HG02884 (cell line): Measurements from ENCODE around the gene RAB3A.
A peak's percentile ranks its signal among the peaks of the same experiment; 100 is the strongest.

Source experiments
- ATAC-seq: cut with Tn5 transposase; IDR thresholded peaks from one replicate; pipeline ENCODE4 v1.9.1; 2021; ENCODE audit warnings: mild to moderate bottlenecking, moderate library complexity; ENCODE audit not compliant: unreplicated experiment

The RAB3A gene

DNA sequence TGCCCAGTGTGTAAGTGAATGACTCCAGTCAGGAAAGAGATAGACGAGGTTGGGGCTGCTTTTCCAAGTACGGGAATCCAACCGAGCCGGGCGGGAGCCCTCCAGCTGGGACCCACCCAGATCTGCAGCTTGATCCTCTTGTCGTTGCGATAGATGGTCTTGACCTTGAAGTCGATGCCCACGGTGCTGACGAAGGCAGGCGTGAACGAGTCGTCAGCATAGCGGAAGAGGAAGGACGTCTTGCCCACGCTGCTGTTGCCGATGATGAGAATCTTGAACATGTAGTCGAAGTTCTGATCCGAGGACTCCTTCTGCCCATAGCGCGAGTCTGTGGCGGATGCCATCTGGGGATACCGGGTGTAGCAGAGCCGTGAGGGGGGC is 1.5 kb downstream of the RAB3A start:
- no peak for ATAC-seq

DNA sequence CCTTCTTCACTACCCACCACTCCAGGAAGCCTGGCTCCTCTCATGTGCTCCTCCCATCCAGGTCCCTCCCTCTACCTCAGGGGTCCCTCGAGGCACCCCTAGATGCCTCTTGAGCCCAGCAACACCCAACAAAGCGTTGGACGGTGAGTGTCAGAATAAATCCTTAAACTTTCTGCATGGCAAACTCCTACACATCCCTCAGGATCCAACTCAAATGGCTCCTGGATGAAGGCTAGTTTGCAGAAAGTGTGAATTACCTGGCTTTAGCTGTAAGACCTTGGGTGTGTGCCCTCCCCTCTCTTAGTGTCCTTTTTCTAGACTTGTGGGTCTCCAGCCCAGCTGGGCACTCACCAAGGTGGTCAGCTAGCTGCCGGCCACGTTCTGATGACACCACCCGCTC is 5.5 kb downstream of the RAB3A start:
- no peak for ATAC-seq

DNA sequence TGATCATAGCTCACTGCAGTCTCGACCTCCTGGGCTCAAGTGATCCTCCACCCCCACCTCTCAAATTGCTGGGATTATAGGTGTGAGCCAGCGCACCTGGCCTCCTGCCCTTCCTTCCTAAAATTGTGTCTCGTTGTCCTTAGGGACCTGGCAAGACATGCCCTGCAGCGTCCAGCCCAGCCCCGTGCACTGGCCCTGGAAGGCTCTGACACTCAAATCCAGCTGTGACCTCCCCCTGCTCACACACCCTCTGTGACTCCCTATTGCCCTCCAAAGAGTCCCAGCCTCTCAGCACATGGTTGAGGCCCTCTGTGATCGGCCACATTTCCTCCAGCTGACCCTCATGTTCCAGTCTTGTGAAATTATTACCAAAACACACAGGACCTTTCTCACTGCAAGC is 5.9 kb downstream of the RAB3A start:
- ATAC-seq: no peak

DNA sequence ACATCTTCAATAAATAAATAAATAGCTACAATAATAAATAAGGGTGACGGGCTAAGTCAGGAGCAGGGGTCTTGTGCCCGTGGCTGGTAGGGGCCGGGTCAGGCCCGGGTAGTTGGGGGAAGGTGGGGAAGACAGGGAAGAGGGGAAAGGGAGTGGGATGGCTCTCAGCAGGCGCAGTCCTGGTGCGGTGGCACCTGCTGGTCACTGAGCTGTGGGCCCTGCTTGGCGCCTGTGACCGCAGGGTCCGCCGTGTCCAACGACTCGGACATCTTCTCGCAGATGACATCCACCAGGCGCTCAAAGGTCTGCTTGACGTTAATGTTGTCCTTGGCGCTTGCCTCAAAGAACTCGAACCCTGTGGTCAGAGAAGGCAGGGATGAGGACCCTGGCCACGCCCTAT is 6.5 kb downstream of the RAB3A start:
- ATAC-seq: no peak

DNA sequence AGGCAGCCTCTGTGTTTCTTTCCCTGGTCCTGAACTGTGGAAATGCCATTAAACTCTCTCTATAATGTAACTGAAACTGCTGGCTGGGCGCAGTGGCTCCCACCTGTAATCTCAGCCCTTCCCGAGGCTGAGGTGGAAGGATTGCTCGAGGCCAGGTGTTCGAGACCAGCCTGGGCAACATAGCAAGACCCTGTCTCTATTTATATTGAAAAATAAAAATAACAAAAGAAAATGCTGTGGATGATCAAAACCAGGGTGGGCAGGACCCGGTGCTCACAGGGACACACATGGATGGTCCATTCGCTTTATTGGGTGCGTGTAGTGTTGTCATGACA is 7.4 kb downstream of the RAB3A start:
- ATAC-seq: no peak

DNA sequence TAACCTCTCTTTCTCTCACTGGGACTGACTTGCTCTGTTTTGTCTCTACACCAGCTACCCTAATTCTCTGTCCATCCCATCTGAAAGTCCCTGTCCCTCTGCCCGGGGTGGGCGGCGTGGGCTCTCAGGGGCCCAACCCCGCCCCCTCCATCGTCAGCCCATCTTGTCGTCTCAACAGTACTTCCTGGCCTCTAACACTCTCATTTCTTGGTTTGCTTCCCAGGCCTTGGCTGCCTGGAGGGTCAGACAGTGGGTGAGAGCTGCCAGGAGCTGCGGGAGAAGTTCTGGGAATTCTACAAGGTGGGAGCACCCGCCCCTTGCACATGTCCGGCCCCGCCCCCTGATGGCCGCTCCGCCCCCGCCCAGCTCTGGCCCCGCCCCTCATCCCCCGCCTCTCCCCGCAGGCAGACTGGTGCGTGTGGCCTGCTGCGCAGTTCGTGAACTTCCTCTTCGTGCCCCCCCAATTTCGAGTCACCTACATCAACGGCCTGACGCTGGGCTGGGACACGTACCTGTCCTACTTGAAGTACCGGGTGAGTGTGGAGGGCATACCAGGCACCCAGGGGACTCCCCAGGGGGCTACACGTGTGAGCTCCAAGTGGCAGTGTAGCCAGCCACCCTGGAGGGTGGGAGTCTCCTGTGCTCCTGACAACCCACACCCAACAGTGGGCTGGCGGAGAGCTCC is 9.1 kb downstream of the RAB3A start:
- ATAC-seq: no peak

DNA sequence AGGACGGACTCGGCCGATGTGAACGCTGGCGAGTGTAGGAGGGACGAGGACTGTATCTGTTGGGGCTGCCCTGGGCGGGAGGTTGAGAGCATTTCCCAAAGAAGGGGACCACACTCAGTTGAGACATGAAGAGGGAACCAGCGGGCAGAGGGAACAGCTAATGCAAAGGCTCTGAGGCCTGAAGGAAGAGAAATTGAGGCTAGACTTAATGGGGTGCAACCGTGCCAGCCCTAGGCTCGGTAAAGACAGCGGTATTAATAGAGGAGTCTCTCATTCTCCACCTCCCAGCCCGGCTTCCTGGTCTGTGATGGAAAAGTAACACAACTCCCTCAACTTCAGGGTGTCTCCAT is 9.7 kb downstream of the RAB3A start:
- no peak for ATAC-seq

DNA sequence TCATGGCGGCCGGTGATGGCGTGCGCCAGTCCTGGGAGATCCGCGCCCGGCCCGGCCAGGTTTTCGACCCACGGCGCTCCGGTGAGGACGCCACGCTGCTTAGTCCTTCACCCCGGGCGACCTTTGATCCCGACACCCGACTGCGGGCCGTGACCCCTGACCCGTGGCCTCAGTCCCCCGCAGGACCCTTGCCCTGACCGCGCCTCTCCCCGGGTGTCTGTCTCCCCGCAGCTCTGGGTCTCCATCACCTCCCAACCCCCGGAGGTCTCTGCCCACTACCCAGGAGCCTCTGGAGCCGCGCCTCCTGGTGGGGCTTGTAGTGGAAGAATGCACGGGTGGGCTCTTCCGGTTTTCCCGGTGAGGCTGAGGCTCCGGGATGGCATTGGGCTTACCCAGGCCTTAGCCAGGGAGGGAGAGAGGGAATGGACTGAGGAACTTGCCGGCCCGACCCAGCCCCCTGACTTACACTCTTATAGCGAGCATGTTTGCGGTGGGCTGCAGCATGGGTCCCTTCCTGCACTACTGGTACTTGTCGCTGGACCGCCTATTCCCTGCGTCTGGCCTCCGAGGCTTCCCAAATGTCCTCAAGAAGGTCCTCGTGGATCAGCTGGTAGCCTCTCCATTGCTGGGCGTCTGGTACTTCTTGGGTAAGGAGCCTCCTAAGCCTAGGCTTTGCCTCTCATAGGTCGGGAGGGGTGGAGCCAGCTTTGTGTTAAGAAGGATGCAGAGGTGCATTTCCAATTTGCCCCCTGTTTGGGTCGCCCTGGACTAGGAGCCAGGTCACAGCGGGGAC is 10.3 kb downstream of the RAB3A start:
- ATAC-seq: peak; percentile 4

DNA sequence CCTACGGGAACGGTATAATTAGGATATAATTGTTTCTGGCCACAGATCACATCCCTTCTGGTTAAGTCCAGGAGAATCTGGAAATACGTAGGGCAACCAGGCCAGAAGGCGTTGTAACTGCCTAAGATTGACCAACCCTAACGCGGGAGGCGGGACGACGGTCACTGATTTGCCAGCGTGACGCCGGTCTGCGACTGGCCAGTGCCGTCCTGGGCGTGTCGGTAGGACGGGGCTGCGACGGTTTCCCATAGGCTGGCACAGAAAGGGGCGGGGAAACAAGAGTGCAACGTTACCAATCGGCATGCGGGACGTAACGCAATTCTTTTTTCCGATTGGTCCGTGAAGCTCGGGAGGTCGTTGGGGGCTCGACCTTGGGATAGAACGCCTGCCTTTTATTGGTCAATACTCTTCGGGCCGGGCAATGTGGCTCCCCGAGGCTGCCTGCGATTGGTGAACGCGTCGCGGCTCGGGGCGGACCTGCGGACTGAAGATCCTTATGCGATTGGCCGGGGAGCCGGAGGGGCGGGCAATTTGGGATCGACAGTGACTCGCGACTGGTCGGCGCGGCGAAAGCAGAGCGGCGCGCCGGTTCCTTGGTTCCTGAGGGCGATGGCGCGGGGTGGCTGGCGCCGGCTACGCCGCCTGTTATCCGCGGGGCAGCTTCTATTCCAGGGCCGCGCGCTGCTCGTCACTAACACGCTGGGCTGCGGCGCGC is 11.0 kb downstream of the RAB3A start, which contains the start of gene MPV17L2:
Gene MPV17L2, plus strand, starts transcription at position 546 of the 715 bp plus-strand sequence. Its CDS starts 64 bp downstream, at position 610.
- peak; percentile 81 for ATAC-seq

DNA sequence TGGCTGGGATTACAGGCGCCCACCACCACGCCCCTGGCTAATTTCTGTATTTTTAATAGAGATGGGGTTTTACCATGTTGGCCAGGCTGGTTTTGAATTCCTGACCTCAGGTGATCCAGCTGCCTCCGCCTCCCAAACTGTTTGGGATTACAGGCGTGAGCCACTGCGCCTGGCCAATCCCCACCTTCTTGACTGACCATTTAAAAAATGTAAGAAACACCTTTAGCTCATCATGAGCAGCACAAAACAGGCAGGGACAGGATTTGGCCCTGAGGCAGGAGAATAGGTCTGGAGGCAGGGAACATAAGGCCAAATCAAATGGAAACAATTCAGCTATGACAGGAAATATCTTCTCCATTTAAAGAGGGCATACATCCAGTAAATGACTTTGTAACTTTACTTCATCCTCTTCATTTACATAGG is 12.2 kb downstream of the RAB3A start:
- no peak for ATAC-seq

DNA sequence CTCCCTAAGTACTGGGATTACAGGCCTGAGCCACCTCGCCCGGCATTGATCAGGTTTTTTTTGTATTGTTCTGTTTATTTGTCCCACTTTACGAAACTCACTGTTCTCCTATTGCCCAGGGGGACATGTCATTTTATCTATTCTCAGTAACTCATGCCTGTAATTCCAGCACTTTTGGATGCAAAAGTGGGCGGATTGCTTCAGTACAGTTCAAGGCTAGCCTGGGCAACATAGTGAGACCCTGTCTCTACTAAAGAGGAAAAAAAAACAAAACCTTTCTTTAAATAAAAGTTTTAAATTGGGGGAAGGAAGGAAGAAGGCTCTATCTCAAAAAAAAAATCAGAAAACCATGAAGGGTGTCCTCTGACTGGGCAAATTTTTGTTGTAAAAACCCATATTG is 13.6 kb downstream of the RAB3A start:
- ATAC-seq: no peak

DNA sequence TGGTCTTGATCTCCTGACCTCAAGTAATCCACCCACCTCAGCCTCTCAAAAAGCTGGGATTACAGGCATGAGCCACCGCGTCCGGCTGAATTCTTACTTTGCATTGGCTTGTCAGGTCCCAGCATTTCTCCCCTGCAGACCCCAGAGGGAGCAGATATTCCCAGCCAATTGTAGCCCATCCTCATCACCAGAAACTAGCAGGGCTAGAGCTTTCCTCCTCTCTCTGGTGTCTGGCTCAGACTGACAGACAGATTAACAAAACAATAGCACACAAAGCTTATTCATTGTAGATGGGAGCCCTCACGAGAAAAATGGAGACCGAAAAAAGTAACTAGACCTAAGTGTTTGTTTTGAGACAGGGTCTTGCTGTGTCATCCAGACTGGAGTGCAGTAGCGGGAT is 18.3 kb downstream of the RAB3A start:
- ATAC-seq: no peak

DNA sequence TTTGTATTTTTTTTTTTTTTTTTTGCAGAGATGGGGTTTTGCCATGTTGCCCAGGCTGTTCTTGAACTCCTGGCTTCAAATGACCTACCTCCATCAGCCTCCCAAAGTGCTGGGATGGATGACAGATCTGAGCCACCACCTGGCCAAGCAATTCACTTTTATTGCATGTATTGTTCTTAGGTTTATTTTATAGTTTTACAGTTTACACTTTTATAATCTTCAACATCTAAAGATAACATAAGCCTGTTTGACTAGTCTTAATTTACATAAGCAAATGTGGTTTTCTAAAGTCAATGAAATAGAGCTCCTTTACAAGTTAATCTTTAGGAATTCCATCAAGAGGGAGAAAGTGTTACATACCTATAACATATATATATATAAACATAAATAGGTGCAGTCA is 20.3 kb downstream of the RAB3A start:
- ATAC-seq: no peak

DNA sequence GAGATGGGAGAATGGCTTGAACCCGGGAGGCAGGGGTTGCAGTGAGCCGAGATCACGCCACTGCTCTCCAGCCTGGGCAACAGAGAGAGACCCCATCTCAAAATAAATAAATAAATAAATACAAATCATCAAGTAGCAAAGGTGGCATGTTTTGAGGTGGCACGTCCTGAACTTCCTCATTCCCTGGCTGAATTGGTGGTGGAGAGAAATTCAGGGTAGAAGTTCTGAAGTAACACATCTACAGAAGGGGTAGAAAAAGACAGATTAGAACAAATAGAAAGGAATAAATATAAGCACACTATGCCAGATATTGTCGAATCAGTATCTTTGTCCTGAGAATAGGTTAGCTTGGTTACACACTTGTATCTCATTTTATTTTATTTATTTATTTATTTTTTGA is 23.9 kb downstream of the RAB3A start:
- ATAC-seq: no peak

DNA sequence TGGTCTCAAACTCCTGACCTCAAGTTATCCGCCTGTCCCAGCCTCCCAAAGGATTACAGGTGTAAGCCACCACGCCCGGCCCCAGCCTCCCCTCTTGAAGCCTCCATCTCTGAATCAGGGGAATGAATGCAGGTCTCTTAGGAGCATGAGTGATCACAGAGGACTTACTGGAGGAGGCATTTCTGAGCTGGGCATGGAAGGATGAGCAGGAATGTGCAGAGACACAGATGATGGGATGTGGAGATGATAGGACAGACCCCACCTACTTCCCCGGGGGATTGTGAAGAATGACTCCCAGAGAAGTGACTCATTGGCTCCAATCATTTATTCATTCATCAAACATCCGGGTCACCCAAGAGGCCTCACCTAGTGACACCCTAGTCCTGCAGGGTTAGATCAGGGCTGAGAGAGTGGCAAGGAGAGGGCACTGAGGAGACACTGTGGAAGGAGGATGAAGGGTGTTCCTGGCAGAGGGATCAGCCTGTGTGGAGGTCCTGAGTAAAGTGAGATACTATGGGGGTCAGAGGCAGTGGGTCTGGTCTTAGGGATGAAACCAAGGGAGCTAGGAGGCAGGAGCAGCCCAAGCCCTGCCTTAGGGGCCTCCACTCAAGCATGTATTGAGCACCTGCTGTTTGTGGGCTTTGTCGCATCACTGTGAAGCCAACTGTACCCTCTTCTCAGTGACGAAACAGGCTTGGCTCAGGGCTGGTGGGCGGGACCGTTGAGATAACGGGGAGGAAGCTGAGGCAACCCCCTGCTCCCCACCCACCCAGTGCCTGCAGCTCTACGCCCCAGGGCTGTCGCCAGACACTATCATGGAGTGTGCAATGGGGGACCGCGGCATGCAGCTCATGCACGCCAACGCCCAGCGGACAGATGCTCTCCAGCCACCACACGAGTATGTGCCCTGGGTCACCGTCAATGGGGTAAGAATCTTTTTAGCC is 27.2 kb downstream of the RAB3A start:
- ATAC-seq: no peak

DNA sequence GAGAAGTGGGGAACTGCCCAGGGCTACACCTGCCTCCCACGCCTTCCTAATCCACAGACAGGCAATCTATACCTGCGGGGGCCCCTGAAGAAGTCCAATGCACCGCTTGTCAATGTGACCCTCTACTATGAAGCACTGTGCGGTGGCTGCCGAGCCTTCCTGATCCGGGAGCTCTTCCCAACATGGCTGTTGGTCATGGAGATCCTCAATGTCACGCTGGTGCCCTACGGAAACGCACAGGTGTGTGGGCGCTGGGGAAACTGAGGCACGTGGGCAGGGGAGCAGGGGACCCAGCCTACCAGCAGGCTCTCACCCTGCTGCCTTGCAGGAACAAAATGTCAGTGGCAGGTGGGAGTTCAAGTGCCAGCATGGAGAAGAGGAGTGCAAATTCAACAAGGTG is 28.9 kb downstream of the RAB3A start:
- no peak for ATAC-seq

DNA sequence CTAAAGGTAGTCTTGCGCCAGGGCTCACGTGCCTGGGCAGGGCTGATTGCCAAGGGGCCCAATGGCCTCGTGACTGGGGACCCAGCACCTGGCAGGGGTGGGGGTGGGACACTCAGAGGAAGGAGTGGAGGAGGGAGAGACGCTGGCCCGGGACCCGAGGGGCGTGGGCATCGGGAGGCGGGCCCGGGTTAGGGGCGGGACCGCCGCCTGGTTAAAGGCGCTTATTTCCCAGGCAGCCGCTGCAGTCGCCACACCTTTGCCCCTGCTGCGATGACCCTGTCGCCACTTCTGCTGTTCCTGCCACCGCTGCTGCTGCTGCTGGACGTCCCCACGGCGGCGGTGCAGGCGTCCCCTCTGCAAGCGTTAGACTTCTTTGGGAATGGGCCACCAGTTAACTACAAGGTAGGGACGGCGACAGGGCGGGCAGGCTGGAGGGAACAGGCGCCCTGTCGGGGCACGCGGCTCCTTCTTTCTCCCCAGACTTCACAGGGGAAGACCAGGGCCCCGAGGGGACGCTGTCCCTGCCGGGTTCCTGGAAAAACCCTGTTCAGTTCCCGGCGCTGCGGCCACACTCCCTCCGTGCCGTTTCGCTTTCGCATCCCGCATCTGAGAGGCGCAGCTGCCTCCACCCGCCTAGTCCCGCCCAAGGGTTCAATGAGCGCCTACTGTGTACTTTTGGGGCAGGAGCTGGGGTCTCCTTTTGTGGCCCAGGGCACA is 30.1 kb downstream of the RAB3A start, which contains the start of gene IFI30:
Gene IFI30, plus strand, starts transcription at position 242 of the 717 bp plus-strand sequence. Its CDS starts 29 bp downstream, at position 271.
- ATAC-seq: peak; percentile 30

DNA sequence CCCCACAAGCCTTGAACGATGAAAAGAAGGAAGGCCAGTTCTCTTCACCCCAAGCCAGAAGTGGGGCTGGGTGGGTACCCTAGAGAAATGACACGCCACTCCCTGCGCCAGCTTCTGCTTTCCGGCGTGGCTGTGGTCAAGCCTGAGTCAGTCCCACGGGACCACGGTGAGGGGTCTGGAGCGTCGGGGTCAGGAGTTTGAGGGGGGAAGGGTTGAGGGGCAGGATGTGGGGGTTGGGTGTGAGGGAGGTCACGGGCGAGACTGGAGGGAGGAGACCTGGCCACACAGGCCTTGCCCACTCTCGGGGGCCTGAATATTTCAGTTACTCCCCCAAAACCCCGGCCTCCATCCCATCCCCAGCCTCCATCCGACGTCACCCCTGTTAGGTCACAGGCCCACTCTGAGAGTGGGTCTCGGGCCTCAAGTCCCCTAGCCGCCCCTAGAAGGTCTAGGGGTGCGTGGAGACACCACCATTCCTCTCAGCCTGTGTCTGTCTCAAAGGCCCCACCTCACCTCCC is 30.7 kb downstream of the RAB3A start:
- peak; percentile 3 for ATAC-seq

DNA sequence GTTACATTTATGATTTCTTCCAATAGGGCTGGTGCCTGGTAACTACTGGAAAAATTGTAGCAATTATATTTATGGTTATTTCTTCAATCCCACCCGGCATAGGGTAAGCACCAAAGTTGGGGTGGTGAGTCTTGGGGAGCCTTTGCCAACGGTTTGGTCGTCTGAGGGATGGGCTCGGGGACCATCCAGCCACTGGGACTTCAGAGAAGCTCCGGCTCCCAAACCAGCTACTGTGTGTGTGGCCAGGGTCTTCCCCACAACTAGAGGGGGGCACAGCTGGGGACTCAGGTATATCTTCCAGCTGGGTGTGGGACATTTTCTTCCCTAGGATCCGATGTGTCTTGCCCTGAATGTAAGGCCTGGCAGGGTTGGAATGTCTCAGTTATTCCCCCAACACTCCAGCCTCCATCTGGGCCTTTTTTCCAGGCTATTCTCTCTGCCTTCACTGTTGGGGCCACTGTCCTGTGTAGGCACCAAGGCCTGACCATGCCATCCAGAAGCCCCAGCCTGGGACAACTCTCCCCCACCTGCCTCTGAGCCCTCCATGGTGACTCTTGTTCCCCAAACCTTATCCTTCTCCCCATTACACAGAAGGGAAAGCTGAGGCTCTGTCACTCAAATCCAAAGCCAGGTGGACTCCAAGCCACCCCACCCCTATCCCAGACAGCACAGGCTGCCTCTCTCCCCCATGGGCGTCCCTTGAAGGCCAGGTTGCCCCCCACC is 31.4 kb downstream of the RAB3A start:
- no peak for ATAC-seq
